NCI-H345 (cell line): ENCODE measurements around the gene GFRA1.

ENCODE experiments used
- DNase-seq: peaks from one replicate; lab custom pipeline; 2025; lab: John Stamatoyannopoulos, UW

Gene GFRA1

DNA sequence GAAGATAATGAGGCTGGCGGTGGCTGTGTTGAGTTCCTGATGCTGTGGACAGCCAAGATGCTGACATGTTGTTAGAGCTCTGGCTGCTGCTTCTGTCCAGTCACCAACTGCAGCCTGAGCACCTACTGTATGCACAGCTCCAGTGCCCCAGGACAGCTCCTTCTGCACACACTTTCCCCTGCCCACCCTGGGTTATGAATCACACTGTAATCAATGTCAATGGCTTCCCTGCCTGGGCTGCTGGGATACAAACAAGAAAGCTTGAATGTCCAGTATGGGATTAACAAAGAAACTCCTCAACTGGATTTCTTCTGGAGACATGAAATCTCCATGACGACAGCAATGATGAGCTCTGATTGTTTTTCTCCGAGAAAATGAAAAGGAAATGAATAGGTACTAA lies 172.0 kb downstream of the GFRA1 start:
- no peak for DNase-seq

DNA sequence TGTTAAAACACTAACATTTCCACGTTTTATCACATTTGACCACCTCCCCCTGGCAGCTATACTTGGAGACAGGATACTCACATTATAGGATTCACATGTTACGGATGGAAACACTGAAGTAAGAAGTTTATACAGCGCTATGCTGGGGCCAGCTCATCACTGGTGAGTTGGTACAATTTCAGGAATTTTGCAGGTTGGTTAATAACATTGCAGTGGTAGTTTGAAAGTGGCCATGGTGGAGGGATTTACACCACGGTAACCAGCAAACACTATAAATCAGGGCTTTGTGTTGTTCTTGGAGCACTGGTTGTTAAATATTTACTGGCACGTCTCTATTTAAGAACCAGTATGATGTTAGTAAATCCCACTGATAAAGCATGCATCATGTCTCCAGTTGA lies 174.0 kb downstream of the GFRA1 start:
- no peak for DNase-seq

DNA sequence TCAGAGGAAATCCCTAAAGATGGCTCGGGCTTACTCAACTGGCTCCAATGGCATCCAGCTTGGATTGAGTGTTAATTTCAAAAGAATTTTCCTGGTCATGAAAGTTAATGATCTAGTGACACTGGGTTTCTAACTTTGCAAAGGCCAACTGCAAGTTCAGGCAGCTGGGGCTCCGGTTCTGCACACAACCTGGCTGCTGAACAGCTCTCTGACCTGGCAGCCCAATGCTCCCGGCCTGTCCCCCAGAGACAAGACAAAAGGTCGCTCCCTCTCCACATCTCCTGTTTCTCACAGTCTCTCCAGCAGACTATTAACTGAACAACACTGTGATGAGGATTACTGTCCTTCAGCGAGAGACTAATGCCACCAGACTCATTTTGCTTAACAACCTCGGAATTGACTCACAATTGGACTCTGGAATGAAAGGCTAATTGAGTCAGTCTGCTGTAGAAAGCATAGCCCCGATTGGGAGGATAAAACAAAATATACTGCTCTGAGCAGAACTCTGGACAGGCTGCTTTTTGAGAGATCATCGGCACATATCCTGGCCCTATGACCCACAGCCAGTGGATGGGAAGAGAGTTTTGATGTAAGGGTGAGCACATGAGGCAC lies 174.5 kb downstream of the GFRA1 start:
- no peak for DNase-seq

DNA sequence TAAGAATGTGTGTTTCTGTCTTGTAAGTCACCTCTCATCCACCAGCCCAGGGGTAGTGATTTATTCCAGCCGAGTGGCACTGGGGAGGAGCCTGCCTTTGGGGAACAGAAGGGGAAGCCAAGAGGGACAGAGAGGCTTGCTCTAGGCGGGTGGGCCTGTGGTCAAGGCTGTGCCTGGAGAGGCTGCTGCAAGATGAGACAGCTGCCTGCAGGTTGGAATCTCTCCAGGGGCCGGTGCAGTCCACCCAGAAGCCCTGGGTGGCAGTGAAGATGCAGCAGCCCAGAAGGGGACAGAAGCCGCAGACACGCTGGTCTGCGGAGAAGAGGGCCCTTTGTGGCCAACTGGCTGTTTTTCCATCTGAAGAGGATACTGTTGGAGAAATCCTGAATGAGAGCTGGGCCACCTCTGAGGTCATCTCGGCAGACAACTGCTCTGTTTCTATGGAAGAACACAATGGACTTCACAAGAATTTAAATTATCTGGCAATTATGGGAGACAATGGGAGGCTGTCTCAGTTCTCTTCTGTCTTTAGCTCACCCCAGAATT lies 175.7 kb downstream of the GFRA1 start:
- no peak for DNase-seq

DNA sequence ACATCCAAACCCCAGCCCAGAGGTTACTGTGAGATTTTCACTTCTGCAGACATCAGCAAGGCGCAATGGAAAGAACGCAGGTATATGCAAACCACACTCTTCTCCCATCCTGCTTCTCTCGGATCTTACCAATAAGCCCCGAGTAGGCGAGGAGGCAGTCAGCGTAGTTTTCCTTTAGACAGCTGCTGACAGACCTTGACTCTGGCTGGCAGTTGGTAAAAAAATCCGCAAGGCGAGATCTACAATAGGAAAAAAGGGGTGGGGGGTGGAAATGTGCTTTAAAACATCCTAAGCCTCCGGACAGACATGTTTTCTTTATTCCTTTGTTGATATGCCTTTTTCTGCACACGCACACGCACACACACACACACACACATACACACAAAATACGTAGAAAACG lies 176.5 kb downstream of the GFRA1 start:
- DNase-seq, result no peak

DNA sequence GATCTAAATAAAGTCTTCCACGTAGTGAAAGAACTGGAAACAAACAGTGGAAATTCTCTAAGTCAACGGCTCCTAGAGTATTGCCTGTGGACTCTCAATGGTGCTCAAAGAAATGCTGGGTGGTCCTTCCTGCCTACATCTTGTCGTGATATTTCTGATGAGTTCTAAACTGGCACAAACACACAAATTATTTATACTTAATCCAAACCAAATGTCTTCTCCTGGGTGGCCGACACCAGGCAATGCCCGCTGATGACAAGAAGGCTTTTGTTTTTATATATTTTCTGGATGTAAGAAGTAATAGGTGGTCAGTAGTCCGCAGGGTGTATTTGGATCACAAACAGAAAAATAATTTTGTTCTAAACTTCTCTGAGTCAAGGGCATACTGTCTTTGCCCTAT lies 178.7 kb downstream of the GFRA1 start:
- DNase-seq, result no peak

DNA sequence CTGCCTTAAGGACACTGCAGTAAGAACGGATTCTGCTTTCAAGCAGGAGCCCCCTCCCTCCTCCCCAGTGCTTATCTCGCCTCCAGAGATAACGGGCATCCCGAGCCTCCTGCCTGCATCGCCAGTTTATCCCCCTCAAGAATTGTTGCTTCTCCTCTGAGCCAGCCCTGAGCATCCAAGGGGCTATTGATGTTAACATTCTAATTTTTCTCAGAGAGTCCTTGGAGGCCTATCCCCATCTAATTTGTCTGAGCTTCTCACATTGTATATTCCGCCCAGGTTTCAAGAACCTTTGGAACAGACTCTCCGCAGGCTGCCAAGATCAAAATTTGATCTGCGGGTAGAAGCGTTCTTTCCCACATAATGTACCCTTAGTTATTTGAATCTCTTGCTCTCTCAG lies 180.0 kb downstream of the GFRA1 start:
- DNase-seq, result no peak

DNA sequence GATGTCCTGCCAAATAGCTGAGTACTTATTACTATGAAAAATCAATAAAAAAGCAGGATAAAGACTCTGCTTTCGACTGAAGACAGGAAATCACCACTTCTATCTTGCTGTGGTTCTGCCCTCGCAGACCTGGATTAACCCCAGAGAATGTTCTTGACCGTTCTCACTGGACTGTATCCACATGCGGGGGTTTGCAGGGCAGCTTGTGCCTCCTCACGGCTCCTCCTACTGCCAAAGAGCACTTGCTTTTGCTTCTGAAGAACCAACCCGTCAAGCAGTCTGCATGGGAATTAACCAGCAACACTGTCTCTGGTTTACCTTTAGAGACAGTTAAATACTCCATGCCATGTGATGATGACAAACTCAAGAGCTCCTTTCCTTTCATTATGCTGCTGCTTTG lies 184.0 kb downstream of the GFRA1 start:
- DNase-seq, result no peak

DNA sequence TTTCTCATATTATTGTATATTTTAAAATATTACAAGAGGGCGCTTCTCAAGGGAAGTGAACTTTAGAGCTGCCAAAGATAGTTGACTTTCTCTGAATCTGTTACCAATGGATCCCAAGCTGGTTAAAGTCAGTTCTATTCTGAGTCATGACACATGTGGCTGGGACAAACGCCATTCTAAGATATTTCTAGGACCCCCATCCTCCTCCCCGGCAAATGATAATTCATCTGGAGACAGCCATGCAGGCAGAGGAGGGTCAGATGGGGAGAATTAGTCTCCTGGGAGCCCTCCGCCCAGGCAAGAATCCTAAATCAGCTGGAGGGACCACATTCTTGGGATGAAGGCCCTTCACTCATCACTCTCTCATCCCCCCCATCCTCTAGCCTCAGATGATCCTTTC lies 187.7 kb downstream of the GFRA1 start:
- no peak for DNase-seq

DNA sequence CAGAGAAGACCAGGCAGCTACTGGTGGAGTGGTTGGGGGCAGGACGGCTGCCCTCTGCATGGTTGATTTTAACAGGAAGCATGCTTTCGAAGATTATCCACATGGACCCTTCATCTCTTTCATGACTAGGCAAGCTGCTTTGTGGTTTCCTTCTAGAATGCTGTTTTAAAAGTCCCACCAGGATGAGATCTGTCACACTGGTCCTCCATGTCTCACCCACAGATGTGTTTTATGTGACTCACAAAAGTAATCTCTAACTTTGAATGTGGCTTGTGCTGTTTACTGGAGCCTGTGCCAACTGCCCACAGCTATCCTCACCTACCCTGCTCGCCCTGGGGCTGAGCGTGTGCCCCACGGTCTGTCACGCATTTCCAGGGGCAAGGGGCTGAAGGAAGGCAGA lies 188.8 kb downstream of the GFRA1 start:
- DNase-seq, result no peak

DNA sequence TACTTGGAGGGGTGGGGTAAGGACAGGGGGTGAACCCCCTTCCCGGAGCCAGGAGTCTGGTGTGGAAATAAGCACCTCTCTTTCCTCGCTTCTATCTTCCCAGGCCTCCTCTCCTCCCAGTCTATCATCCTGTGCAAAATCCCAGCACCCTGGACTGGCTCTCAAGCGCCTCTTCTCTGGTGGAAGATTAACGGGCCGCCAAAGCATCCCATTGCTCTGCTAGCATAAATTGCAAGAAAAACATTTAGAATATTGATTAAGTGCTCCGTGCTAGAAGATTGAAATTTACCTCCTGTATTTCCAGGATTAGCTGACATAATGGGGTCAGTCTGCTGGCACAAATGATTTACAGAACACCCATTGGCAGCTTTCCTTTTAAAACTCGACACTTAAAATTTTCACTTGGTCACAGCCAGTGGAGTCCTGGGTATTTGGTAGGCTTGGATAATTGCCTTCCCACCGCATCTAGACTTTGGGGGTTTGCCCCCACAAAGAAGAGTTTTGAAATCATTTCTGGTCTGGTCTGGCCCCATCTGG lies 189.7 kb downstream of the GFRA1 start:
- no peak for DNase-seq

DNA sequence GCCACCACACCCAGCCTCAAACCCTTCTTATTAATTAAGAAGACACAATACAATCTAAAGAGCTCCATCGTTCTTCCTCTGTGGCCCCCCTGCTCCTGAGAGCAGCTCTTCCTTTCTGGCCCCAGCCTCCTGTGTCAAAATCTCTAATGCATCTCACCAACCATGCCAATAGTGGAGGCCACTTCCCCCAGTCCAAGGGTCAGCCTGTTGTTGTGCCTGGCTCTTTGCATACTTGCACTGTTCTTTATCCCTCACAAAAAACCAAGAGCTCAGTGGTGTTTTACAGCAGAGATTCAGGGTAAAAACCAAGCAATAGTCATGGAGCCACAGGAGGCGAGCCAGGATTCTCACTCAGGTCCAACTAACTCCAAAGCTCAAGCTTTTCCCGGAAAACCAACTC lies 190.2 kb downstream of the GFRA1 start:
- no peak for DNase-seq

DNA sequence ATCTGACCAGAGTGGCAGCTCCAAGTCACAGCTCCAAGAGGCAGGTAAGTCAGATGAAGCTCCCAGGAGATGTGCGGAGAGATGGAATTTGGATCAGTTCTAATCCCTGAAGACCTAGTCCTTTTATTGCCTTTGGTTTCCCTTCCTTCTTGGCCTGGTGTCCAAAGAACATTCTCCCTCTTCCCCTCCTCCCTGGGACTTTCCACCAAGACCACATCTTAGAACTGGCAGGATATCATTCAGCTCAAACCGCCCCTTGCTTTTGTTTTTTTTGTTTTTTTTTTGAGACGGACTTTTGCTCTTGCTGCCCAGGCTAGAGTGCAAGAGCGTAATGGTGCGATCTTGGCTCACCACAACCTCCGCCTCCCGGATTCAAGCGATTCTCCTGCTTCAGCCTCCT lies 190.8 kb downstream of the GFRA1 start:
- no peak for DNase-seq

DNA sequence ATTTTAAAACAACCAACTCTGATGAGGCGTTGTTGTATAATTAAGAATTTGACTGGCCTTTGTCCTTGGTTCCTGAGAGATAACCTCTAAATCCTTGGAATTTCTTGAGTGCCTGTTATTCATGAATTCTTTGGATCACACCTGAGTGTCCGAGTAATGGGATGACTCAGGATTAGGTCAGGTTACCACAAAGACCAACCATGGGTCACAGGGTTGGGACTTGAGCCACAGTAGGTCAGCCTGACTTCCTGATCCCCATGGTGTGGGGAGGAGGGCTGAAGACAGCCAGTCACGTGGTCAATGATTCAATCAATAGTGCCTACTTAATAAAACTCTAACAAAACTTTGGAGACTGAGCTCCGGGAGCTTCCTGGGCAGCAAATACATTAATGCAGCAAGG lies 192.5 kb downstream of the GFRA1 start:
- no peak for DNase-seq

DNA sequence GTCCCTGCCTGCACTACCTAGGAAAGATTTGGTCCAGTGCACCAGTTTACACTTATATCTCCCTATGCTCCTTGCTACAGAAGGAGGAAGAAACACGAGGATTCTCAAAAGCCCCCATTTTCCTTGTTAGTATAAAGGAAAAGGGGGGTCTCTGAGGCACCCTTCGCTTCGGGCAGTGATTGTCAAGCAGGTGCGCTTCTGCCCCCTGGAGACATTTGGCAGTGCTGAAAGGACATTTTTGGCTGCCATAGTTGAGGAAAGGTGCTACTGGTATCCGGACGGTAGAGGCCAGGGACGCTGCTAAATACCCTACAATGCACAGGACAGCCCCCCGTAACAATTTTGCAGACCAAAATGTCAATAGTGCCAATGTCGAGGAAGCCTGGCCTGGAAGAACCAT lies 193.7 kb downstream of the GFRA1 start:
- no peak for DNase-seq

DNA sequence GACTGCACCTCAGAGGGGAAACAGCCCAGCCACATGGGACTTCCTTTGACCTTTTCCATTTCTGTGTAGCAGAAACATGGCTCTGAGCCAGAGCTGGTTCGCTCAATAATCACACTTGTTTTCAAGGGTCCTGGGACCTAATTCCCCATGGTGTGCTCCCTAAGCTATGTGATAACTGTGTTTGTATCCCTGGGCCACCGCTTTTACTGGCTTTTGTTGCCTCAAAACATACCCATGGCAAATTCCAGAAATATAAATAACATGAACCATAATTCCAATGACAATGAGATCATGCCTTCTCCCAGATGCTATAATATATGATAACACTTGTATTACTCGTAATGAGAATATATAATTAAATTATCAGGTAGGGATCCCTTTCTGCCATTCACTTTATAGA lies 196.4 kb downstream of the GFRA1 start:
- DNase-seq, result no peak

DNA sequence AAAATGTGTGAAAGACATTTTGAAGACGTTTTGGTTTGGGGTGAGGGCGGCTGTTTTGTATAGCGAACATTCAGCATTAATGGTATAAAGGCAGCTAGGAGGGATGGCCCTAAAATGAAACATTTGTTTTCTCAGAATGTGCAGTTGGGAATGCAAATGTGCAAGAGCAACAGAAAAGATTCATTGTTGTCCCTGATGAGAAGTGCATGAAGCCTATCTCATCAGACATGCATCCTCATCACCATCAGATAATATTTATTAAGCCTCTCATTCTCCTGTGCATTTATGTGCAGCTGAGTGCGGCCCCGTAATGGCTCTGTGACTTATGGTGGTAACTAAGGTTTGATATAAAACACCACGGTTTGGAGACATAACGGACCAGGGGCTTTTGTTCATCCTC lies 199.5 kb downstream of the GFRA1 start:
- no peak for DNase-seq

DNA sequence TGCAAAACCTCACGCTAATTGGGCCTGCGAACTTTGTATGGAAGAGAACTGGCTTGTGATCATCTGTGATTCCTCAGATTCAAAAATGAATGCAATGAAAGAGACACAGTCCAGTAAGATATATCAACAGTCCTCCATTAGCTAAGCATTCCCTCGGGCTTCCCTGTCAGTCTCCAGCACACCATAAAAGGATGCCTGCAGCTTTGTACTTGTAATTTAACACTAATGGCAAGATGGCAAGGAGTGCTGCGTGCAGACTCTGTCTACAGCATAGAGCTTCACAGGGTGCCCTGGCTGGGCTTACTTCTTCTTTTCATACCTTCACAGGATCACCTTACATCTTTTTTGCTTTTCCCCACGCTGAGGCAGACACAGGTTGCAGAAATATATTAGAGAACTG lies 200.0 kb downstream of the GFRA1 start:
- DNase-seq, result no peak

DNA sequence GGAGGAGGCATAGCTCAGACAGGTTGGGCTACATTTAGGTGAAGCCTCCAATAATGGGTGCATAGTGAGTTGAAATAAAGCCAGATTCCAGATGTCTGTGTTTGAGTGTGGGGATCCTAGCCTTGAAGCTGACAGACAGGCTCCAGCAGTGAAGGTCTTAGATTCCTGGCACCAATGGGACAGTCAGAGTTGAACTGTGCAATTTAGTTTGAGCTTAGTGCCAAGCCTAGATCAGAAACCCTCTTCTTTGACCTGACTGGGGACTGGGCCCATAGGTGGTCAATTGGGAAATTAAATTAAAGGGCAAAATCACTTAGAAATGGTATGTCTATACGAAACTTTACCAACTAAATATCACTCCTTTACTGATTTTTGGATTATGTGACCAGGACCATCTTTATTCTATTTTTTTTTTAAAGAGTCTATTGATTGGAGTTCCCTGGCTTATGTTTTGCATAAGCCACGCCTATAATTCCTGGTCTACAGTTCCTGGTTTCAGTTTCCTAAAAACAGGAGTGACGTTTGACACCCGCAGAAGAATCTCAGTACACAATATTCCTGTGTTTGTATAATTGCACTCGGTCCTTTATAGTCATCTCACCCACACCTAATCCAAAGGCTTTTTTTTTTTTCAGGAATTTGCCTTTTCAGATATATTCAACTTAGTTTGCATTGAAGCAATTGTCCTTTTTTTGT lies 201.4 kb downstream of the GFRA1 start:
- DNase-seq, result no peak

DNA sequence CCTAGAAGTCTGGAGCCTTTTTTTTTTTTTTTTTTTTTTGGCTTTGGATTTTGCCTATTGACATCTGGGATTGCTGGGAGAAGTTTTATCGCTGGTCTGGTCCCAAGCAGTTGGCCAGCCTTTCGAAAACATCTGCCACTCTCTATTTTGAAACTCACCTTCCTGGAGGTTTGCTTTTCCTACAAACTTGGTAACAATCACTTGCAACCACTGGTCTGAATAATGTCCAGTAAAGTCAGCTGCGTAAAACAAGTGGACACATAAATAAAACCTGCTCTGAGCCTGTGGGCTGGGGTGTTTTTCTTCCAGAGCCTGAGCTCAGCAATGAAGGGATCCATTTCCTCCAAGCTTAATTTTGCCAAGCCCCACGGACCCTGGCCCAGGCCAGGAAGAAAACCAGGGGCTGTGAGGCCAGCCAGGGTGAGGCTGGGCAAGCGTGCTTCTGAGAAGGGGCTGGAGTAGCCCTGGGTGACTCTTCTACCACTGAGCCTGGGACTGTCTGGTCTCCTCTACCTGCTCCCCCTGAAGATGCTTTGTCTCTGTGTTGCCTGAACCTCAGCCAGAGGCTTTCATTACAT lies 202.2 kb downstream of the GFRA1 start:
- DNase-seq, result no peak

DNA sequence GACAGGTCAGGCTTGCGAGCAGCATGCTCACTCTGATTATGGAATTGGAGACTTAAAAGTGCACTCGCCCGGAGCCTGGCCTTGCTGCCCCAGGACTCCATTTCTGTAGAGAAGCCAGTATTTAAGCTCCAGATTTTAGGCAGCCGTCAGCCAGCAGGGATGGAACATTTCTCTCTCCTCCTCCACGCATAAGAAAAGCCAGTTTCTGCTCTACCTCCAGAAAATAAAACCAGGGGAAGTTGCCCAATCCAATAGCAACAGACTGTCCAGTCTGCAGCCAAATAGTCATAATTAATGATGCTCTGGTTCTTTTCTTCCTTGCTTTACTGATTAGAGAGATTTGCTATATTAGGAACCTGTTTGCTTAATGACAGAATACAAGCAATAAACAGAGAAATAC lies 203.2 kb downstream of the GFRA1 start:
- DNase-seq, result no peak

DNA sequence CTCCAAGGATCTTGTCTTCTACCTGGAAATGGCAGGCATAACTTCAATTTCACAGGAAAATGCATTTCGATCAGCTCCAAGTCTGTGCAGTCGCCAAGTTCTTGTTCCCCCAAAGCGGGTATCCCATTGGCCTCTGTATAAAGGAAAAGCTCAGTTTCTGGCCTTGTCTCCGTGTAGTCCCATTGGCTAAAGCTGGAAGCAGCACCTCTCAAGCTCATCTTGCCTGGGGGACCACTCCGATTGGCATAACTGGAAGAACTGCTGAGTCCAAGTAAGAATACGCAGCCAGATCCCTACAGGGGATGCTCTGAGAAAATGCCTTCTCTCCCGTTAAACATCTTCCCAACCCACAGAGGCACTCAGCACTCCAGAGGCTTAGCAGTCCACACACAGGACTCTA lies 205.2 kb downstream of the GFRA1 start:
- no peak for DNase-seq

DNA sequence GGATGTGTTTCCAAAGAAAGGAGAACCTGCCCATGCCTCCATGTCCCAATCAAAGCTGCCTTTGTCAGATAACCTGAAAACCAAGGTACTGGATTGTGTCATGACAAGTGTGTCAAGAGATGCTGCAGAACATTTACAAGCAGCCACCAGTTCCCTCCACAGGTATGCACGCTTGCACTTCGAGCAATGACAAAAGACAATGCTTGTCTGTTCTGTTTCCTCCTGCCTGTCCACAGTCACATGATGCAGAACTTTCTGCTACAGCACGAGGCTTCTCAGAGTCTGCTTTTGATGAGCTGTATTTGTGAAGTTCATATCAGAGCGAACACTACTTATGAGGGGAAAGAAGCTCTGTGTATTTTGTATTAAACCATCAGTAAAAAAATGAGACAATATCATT lies 209.9 kb downstream of the GFRA1 start:
- DNase-seq, result no peak
